GM19351 (cell line): ENCODE data around the gene ABCB9.

Source experiments
- ATAC-seq: cut with Tn5 transposase; IDR thresholded peaks from one replicate; pipeline ENCODE4 v1.9.1; 2021; ENCODE audit warnings: mild to moderate bottlenecking, moderate library complexity; ENCODE audit not compliant: unreplicated experiment

Gene ABCB9

DNA sequence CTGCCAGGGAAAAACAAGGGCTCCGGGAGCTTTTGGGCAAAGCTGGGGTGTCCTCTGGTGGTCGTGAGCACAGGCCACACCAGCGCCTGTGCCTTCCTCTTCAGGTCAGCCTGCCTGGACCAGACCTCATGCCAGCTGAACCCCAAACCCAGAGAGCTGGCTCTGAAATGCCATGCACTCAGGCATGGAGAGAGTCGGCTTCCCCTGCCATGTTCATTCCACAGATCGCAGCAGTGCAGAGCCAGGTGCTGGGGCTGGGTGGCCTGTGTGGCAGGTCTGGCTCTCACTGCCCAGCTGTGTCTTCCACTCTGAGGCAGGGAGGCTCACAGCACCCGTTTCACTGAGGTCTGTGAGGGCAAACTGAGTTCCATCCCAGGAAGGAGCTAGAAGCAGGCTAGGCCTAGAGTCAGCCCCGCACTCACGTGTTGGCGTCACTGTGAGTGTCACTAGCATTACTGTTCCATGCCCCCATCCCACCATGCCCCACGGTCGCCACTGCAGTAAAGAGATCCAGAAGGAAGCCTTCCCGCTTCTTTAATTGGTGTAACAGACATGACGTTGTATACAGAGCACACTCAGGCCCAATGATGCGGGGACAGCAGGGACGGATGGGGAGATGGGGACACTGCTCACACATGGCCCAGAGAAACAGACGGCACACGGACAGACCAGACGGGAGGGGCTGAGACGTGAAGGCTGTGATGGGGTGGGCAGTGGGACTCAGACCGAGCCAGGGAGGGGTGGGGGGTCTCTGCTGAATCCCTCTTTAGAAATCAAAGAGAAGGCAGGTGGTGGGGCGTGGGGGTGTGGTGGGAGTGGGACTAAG lies 16.9 kb upstream of the ABCB9 start:
- ATAC-seq, result no peak

DNA sequence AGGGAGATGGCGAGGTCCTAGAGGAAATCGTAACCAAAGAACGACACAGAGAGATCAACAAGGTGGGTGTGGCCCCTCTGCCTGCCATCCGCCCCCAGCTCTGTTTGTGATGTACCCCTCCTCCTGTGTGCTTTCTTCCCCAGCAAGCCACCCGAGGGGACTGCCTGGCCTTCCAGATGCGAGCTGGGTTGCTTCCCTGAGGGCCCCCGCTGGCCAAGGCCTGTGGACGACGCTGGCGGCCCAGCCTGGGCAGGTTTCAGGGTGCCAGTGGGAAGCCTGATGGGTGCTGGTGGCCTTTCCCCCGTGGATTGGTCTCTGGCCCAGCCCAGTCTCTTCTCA lies 16.2 kb upstream of the ABCB9 start:
- no peak for ATAC-seq

DNA sequence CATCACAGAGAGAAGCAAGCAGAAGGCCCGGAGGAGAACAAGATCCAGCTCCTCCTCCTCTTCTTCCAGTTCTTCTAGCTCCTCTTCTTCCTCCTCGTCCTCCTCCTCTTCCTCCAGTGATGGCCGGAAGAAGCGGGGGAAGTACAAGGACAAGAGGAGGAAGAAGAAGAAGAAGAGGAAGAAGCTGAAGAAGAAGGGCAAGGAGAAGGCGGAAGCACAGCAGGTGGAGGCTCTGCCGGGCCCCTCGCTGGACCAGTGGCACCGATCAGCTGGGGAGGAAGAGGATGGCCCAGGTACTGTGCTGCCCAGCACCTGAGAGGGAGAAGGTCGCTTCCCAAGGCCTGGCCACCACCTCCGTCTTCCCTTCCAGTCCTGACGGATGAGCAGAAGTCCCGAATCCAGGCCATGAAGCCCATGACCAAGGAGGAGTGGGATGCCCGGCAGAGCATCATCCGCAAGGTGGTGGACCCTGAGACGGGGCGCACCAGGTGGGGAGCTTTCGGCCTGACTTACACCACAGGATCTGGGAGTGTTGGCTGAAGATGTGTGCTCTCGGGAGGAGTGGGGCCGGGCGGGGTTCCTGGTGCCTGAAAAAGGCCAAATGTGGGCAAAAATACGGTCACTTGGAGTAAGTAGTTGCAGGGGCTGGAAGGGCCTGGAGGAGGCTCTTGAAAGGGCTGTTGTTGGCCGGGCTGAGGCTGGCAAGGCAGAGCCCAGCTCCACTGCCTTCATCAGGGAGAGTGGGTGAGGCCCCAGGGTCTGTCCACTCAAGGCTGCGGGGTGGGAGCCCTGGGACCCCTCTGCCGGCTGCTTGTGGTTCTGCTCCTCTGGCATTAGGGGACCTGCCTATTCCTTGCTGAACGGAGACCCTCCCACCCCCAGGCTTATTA lies 15.6 kb upstream of the ABCB9 start:
- ATAC-seq, result no peak

DNA sequence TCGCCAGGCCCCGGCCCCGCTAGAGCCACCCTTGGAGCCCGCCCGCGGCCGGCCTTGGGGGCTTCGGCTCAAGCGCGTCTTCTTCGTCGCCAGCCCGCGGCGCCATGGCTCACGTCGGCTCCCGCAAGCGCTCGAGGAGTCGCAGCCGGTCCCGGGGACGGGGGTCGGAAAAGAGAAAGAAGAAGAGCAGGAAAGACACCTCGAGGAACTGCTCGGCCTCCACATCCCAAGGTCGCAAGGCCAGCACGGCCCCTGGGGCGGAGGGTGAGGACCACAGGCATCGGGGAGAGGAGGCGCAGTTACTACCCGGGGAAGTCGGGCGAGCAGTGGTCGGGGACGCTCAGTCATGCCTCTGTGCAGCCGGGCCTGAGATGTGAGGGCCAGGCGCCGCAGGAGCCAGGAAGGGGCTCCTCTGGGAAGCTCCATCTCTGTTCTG lies 14.8 kb upstream of the ABCB9 start:
- ATAC-seq, result peak; percentile 29

DNA sequence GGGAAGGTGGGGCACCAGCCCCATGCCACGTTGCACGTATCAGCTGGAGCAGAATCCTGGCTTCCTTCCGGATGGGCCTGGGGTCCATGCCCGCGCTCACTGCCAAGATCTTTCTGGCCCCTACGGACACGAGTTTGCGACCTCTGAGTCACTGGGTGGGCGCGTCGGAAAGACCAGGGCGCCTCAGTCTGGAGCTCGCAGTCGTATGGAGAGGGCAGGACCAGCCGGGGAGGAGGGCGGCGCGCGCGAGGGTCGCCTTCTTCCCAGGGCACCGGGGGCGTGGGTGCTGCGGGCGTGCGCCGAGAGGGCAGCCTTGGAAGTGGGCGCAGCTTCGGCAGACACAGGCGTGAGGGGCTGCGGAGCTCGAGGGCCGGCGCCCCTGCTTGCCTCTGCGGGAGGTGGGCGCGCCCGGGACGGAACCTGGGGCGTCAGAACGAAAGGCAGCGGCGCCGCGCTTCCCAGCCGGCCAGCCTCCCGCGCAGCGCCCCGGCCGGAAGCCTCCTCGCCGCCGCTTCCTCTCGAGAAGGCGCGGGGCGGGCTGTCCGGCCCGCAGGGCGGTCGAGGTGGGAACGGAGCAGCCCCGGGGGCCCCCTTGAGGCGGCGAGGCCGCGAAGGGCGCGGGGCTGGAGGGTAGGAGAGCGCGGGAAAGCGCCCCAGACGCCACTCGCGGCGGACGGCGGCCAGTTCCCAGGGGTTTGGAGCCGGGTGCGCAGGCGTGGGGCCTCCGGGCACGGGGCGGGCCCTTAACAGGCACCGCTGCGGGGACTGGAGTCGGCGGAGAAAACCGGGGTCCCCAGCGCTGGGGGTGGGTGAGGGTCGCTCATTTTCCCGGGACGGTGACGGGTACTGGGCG lies 14.1 kb upstream of the ABCB9 start, which contains the start of gene ARL6IP4:
ARL6IP4 (plus strand) TSS at position 499 of the 853 bp plus-strand sequence. CDS start 459 bp downstream, outside the sequence.
- peak; percentile 61 for ATAC-seq

DNA sequence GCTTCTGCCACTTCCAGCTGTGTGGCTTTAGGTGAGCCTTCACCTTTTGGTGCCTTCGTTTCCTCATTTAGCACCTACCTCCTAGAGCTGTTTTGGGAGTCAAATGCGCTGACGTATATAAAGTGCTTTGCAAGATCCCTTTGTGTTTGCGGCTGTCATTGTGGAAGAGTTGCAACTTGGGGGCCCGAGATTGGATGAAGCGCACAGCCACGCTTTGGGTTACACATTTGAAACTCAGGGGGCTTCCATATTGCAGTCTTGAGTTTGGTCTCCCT lies 13.6 kb upstream of the ABCB9 start:
- peak; percentile 6 for ATAC-seq

DNA sequence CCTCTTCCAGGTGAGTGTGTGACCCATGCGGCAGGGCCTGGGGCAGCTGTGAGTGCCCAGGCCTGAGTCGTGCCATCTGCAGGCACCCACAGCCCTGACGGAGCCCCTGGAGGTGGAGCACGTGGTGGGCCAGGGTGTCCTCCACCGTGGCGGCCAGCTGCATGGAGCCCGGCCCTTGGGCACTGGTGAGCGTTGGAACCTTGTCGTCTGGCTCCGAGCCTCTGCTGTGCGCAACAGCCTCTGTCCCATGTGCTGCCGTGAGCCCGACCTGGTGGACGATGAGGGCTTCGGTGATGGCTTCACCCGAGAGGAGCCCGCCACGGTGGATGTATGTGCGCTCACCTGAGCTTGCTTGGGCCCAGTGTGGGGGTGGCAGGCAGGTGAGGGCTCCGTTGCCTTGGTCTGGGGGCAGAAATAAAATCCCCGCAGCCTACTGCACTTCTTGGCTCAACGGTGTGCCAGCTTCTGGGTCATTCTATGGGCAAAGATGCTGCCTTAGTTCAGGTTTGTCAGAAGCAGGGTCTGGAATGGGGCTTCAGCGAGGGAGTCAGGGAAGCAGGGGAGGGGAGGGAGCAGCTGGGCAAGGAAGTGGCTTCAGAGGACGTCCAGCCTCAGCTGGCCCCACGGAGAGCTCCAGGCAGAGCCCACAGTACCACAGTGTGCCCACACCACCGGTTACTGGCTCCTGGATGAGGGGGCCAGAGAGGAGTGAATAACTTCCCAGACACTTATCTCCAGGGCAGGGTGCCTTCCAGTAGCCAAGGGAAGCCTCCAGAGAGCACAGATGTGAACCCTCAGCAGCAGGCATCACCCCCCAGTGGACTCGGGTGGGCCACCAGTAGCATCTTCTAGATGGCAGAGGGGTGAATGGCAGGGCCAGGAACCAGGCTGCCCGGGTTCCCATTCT lies 13.0 kb upstream of the ABCB9 start:
- no peak for ATAC-seq

DNA sequence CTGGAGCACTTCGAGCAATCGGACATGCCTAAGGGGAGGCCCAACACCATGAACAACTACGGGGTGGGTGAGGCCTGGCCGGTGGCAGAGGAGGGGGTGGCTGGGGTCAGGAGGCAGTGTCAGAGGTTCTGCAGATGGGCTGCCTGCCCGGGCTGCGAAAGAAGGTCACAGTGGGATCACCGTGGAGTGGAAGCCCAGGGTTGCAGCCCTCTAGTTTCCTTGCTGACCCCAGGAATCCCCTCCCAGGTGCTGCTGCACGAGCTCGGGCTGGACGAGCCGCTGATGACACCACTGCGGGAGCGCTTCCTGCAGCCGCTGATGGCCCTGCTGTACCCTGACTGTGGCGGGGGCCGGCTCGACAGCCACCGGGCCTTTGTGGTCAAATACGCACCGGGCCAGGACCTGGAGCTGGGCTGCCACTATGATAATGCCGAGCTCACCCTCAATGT lies 12.3 kb upstream of the ABCB9 start:
- ATAC-seq, result no peak

DNA sequence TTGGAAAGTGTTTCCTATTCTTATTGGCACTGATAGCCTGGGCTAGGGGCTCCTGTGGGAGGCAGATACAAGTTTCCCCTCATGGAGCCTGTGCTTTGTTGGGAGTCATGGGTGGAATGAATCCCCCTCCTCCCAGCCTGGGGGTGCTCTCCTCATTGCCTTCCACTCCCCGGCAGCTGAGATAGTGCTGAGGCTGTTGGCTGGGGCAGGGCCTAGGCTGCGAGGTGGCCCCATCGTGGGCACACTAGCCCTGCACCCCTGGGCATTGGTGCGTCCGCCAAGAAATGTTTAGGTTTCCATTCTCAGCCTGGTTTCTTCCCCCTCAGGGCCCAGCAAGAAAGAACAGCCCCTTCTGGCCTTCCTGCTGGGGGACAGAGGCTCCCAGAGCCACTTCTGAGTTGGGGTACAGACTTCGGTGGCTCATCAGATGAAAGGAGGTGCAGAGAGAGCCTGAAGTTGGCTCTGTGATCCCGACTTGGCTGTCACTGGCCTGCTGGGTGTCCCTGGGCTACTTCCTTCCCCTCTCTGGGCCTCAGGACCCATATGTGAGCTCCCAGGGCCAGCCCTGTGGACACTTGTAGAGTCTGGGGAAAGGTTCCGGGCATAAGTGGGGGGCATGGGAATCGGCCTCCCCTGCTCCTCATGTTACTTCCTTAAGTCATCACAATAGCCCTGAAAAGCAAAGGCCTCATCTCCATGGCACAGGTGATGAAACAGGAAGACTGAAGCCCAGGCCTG lies 11.6 kb upstream of the ABCB9 start:
- no peak for ATAC-seq

DNA sequence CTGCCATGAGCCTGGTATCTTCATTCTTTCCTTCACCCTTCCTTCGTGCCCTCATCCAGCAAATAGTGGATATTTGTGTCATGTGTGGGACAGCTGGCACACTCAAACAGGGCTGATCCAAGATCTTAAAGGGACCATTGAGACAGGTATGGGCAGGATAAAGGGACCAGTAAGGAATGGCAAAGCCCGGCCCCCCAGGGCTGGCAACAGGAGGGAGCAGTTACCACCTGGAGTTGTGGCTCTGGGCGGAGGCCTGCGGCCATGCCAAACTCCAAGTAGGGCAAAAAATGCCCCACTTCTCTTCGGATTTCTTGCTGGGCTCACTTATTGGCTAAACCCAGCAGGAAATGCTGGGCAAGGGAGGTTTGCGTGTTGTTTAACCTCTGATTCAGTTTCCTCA lies 10.9 kb upstream of the ABCB9 start:
- no peak for ATAC-seq

DNA sequence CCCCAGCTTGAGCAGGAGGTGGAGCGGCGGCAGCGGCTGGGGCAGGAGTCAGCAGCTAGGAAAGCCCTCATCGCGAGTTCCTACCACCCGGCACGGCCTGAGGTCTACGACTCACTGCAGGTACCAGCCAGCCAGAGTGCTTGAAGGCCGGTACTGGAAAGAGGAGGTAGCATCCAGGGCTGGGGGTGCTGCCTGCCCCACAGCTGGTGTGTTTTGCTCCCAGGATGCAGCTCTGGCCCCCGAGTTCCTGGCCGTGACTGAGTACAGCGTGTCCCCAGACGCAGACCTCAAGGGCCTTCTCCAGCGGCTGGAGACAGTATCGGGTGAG lies 10.3 kb upstream of the ABCB9 start:
- no peak for ATAC-seq

DNA sequence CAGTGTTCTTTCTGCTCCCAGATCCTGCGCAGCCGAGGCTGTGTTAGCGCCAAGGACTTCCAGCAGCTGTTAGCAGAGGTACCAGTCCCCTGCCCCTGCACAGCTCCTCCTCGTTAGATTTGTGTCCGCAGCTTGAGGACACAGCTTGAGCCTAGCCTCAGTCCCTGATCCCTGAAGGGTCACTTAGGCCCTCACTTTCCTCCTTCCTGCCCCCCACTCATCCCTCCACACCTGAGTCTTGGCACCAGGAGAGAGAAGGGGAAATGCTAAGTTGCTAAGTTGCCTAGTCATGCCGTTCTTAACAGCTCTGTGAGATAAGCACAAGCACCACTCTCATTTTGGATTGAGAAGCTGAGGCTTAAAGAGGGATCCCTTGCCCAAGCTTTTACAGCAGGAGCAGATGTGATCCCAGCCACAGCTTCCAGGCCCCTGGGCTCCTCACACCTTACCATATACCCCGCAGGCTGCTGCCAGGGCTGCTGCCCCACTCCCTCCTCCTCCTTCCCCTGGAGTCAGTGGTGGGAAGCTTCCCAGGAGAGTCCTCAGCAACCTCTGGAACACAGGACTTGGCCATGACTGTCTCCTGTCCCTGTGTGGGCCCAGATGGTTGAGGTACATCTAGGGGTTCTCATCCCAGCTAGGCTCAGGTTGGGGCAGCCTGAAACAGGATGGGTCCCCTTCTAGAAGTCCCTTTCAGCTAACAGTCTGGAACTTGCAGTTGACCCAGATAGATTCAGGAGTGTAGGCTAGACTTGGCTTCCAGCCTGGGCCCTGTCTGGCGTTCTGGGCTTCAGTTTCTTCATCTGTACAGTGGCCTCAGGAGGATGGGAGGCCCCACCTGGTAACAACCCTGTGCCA lies 9.8 kb upstream of the ABCB9 start:
- no peak for ATAC-seq

DNA sequence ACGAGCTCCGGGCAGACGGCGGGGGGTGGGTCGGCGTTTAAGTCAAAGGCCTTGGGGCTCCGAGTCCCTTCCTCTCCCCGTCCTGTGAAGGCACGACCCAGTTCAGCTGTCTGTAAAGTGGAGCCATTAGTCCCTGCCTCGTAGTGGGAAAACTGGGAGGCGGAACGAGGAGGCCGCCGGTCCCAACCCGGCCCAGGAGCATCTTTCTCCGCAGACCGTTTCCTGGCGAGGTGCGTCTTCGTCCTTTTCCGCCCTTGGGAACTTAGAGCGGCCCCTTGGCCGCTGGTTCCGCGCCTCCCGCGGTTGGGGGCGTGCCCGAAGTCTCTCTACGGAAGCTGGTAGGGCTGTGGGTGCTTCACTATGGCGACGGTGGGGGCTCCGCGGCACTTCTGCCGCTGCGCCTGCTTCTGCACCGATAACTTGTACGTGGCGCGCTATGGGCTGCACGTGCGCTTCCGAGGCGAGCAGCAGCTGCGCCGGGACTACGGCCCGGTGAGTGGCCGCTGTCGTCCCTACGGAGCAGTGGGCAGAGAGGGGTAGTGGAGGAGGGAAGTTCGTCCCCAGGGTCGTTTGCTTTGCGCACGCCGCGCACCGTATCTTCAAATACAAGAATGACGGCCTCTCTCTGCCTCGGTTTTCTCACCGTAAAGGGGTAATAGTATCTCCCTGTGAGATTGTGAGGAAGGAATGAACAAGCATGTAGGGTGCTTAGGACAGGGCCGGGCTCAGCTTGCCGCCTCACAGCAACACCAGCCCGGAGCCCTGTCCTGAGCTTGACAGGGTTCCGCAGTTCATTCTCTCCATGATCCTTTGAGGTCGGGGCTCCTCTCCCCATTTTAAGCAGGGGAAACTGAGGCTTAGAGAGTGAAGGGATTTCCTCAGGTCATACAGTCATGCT lies 8.9 kb upstream of the ABCB9 start, which contains the start of gene OGFOD2:
OGFOD2 (plus strand) TSS at position 353 of the 898 bp plus-strand sequence; CDS start at position 361, 8 bp downstream.
- peak; percentile 77 for ATAC-seq

DNA sequence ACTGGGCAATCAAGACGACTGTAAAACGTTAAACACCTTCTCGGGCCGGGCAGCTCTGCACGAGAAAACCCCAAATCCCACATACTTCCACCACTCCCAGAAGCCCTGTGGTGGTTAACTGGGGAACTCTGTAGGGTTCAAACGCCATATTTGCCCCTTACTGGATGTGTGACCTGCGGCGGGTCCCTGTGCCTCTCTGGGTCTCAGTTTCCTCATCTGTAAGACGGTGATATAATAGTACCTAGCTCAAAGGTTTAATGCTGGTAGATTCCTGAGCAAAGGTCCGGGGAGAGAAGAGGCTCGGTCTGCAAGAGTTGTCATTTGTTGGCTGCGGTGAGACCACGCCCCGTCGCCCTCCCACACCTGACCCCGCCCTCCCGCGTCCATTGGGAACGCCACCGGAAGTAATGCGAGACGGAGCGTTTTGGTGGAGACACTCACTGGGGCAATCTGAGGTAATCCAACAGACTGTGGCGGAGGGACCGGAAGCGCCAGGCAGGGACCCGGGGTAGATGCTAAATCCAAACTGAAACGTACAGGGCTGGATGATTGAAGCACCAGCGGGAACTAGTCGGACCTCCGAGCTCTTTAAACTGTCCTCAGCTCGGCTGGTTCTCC lies 8.1 kb upstream of the ABCB9 start:
- ATAC-seq, result peak; percentile 74

DNA sequence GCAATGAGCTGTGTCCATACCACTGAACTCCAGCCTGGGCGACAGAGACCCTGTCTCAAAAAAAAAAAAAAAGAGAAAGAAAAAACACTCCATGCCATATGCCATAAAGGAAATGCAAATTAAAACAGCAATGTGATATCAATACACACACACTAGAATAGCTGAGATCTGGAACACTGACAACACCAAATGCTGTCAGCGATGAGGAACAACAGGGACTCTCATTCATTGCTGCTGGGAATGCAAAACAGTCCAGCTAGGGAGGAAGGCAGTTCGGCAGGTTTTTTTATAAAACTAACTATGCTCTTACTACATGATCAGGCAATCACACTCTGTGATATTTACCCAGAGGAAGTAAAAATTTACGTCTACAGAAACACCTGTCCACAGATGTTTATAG lies 3.4 kb upstream of the ABCB9 start:
- no peak for ATAC-seq

DNA sequence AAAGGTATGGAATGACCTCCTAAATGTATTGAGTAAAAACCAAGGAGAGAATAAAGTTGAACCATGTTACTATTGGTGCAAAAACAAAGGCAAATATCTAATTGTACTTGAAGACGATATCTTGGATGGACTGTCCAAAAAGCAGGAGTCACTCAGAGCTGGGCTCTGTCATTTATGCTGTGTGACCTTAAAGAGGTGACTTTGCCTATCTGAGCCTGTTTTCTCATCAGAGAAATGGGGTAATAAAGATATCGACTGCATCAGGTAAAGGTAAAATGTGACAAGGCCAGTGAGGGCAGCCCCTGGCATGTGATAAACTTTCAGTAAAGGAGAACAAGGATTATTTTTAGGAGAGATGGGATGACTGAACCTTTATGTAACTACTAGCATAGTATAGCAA lies 1.8 kb upstream of the ABCB9 start:
- ATAC-seq, result no peak
